ENCODE measurements around the gene BEST1.

The BEST1 gene

DNA sequence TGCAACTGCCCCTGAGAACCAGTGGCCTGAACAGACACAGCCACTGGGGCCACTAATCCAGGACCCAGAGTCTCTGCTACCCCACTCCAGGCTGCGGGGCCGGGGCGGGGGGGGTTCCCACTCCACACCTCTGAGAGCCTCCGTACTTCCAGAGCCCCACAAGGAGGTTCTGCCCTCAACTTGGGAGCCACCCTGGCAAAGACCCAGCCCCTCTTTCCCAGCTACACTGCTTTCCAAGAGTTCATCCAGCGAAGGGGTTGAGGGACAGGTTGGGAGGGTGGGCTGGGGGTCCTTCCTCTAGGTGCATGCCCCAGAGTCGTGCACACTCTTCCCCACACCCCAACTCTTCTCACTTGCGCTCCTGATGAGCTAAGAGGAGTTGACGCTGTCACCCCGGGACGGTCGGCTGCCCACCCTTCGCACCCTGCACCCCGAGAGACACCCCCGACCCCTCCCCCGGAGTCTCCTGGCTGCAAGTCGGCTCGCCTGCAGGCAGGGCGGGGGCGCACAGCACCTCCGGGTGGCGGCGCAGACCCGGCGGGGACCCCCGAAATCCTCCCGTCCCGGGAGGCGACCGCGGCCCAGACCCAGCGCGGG lies 33.3 kb upstream of the BEST1 start:
- no peak for DNase-seq

DNA sequence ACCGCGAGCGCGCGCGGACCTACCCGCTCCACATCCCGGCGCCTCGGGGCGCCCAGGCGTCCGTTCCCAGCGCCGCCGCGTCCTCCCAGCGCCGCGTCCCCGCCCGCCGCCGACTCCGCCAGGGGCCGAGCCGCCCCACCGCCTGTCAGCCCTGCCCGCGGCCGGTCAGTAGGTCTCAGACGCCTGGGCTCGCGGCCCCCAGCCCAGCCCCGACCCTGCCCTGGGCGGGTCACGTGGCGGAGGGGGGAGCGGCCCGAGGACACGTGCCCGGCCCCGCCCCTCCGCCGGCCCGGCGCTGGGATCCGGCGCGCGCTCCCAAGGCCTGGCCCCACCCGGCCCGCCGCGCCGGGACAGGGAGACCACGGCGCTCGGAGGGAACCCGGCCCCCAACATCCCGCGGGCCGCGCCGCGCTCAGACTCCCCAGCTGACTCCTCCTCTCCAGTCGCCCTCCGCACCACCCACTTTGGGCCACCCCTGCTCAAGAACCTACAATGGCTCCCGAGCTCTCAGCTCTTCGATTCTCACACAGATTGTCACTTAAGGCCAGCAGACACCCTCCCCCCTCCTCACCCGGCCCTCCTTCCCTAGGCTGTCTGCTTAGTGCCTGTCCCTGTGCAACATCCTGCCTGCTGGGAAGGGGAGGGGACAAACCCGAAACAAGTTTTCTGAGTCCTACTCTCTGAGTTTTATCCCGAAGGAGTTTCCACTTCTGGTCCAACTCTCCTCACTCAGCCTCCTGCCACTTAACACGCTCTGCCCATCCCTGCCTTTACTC lies 32.6 kb upstream of the BEST1 start, which contains the start of gene RAB3IL1:
TSS of gene RAB3IL1 (minus strand) at position 233 of the 776 bp plus-strand sequence. CDS start at position 34, 199 bp downstream.
- DNase-seq, result no peak

- DNase-seq, result no peak
Observed at GRCh38 chr11:61918251-61918937, 31.8 kb upstream of the BEST1 start.

DNA sequence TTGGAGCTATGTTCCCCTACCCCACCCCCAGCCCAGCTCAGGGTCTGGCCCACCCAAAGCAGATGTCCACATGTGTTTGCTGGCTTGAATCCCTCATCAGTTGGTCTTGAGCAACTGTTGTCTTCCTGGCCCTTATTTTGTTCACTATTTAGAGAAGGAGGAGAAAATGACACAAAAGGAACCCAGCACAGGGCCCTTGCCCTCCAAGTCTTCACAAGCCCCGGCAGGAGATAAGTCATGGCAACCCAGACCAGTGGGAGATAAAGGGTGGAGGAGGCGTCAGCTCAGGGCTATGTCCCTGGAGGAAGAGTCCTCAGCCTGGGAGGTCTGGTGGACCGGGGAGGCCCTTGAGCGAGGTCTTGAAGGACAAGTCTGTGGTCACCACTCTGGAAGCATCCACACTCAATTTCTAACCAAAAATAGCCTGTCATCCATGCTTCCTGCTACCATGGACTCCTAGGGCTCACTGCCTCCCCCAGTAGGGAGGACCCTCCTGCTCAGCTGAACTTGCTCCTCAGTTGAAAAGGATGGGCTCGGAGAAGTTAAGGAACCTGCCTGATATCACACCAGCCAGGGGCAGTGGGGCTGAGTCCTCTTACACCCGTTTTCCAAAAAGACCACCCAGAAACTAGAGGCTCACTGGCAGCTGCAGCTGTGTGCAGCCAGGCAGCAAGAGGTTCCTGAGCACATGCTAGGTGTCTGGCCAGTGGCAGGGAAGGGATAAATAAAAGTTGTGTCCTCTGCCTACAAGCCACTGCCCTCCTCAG lies 31.0 kb upstream of the BEST1 start:
- no peak for DNase-seq

DNA sequence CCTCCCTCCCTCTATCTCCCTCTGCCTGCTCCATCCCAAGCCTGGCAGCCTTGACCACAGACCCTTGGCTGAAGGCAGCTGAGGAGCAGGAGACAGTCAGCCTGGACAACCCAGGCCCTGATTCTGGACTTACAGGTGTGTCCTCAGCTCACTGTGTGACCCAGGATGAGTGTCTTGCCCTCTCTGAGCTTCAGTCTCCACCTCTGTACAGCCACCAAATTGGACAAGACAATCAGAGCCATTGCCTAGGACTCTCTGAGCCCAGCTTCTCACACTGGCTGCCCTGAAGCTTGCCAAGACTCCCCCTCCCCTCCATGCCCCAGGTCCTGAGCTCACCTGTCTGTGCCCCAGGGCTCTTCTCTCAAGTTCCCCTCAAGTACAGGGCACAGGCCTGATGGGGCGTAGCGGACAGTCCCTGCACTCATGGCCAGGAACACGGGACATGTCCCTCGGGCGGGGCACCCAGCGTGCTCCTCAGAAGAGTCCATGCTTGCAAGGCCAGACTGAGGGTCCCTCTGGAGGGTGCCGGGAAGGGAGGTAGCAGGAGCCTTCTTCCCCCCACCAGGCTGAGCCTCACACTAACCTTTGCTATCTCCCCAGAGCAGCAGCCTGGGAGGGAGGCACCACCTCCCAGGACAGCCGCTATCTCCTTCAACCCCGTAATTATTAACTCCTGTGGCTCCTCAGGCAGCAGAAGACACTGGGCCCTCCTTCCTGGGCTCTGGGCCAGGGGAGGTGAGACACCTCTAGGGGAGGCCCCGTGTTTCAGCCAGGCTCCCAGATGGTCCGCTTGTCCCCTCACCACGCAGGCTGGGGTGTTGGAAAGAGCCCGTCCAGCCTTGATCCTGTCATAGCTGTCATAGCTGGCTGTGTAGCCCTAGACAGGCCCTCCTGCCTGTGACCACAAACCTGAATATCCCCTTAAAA lies 30.2 kb upstream of the BEST1 start:
- no peak for DNase-seq

- DNase-seq, result no peak
Observed at GRCh38 chr11:61921446-61921845, 28.7 kb upstream of the BEST1 start.

- no peak for DNase-seq
Observed at GRCh38 chr11:61922539-61922938, 27.6 kb upstream of the BEST1 start.

GRCh38 chr11:61923166-61924063 lies 26.7 kb upstream of the BEST1 start:
- DNase-seq, result no peak

DNA sequence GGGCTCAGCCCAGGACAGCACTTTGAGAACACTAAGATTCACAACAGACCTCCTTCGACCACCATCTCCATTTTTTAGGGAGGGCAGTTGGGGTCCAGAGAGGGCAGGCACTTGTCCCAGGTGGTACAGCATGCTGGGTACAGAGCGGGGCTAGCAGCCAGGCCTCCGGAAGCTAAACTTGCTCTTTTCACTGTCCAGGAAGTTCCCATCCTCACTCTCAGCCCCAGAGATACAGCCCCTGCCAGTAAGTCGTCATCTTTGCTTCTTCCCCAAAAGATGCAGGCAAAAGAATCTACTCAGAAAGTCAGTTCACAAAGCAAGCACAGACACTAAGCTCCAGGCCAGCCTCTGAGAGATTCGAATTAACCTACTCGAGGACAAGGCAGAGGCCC lies 26.1 kb upstream of the BEST1 start:
- DNase-seq, result no peak

DNA sequence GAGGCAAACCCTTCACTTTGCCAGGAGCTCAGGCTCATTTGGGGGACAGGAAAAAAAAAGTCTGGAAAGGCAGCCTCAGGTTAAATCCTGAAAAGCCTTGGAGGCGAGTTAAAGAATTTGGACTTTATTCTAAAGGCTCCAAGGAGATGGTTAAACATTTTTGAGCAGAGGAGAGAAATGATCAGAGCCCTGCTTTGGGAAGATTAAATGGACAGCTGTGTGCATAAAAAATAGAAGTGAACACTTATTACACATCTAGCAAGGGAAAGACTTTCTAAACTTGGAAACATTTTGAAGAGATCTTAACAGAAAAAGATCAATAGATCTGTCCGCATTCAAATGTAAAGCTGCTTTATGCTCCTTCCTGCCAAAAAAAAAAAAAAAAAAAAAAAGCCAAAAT lies 24.4 kb upstream of the BEST1 start:
- no peak for DNase-seq

DNA sequence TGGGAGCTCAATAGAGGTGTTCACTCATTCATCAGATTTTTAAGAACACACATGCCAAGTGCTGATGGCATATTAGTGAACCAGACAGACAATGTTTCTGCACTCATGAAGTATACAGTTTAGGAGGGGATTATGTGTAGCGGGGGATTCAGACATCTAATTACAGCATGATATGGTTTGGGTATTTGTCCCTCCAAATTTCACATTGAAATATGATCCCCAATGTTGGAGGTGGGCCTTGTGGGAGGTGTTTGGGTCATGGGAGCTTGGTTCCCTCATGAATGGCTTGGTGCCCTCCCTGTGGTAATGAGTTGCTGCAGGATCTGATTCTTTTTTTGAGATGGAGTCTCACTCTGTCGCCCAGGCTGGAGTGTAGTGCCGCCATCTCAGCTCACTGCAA lies 23.9 kb upstream of the BEST1 start:
- no peak for DNase-seq

DNA sequence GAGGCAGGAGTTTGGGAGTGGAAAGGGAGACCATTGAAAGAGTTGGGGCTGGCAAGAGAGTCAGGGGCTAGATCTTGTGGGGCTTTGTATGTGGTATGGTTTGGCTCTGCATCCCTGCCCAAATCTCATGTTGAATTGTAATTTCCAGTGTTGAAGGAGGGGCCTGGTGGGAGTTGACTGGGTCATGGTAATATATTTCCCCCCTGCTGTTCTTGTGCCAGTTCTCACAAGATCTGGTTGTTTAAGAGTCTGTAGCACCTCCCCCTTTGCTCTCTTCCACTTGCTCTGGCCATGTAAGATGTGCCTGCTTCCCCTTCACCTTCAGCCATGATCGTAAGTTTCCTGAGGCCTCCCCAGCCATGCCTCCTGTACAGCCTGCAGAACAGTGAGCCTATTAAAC lies 22.6 kb upstream of the BEST1 start:
- no peak for DNase-seq

DNA sequence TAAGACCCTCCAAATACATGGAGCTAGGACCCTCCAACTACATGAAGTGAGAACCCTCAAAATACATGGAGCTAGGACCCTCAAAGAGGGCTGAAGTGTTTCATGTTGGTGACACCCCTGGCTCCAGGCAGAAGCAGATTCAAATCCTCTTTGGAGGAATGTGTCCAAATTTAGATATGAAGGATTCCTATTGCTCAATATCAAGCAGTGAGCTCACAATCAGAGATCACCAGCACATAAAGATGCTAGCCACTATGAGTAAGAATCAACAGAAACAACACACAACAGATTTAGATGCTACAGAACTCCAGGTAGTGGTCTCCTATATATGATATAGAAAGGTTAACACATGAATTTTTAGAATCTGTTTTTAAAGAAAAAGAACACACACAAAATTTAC lies 21.5 kb upstream of the BEST1 start:
- no peak for DNase-seq

DNA sequence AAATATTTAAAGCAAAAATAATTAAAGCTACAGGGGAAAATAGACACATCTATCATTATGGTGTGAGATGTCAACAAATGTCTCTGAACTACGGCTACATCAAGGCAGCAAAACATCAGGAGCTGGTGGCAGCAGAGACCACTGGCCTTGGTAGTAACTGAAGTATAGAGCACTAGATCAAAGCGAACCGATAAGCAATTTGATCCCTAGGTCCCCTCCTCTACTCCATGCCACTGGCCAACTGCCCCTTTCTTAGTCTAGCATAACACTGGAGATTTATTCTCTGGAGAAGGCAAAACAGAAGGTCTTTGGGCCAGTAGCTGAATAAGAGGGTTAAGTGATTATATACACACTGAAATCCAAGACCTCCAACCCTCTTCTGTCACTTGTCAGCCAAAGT lies 19.2 kb upstream of the BEST1 start:
- DNase-seq, result no peak

GRCh38 chr11:61935861-61936260 lies 14.3 kb upstream of the BEST1 start:
- DNase-seq, result no peak

DNA sequence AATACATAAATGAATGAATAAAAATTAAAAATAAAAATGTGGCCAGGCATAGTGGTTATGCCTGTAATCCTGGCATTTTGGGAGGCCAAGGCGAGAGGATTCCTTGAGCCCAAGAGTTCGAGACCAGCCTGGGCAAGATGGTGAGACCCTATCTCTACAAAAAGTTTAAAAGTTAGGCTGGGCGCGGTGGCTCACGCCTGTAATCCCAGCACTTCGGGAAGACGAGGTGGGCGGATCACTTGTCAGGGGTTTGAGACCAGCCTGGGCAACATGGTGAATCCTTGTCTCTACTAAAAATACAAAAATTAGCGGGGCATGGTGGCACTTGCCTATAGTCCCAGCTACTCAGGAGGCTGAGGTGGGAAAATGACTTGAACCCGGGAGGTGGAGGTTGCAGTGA lies 9.7 kb upstream of the BEST1 start:
- DNase-seq, result no peak

DNA sequence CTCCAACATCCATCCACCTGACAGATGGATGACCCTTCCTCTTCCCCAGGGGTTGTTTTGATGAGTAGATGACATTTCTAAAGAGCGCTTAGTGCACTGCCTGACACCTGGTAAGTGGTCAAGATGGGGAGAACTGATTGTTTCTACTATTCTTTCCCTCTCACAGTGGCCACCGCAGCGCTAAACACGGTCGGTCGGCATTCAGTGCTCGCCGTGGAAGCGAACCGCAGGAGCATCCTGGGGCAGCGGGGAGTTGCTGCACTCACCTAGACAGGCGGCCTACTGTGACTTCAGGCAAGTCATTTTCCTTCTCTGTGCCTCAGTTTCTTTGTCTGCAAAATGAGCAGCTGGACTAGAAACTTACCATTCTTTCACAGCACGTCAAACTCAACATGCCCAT lies 5.0 kb upstream of the BEST1 start:
- no peak for DNase-seq

DNA sequence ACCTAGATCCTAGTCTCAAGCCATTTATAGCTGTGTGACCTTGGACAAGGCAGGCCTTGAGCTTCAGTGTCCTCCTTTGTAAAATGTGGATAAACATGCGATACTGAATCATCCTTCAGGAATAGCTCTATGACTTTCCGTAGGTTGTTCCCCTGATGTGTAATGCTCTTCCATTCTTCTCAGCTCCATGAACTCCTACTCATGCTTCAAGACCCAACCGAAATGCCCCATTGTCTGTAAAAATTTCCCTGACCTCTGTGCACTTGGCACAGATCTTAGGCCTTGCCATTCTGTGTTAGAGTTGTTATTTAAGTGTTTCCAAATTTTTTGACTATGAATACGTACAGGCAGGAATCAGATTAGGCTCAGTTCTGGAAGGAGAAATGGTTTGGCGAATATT lies 3.3 kb upstream of the BEST1 start:
- no peak for DNase-seq

DNA sequence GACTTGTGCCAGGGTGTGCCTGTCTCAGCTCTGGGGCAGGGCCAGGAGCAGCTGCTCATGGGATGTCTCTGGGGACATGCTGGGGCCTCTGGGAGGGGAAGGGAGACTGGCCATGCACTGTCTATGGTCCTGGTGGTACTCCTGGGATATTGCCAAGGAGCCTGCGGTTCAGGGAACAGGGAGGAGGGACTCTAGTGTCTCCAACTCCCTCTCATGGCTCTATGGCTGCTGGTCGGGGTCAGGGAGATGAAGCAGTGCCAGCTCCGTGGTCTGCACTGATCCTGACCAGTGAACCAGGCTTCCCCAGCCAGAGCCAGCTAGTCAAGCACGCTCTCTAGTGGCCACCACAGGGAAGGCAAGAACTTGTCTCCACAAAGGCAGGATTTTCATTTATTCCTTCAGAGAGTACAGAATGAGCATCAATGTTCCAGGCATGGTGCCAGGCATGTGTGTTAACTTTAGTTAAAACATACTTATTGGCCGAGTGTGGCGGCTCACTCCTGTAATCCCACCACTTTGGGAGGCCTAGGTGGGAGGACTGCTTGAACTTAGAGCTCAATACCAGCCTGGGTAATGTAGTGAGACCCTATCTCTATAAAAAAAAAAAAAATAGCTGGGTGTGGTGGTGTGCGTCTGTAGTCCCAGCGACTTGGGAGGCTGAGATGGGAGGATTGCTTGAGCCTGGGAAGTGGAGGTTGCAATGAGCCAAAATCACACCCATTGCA lies 2.5 kb upstream of the BEST1 start:
- DNase-seq, result peak; percentile 72

DNA sequence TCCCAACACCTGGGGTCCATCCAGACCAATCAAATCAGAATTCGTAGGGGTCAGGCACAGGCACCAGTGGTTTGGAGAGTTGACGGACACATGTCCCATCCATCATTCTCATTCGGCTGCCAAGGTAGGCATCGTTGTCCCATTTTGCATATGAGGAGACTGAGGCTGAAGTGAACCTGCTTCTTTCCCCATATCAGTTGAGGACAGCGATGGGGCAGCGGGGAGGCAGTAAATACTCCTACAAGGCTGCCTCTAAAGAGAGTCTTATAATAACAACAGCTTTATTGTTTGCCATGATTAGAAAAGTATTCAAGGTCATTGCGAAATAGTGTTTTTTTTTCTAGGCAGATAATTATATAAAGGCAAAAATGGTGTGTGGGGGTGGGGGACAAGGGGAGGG lies 1.6 kb upstream of the BEST1 start:
- DNase-seq, result no peak
